ENCODE data around the gene ALKBH8.
"Not testable (repeated sequence)": the region's sequence is repeated elsewhere in the genome, so short reads cannot be mapped to it uniquely, and the experiment has no call there.

Gene ALKBH8

GRCh38 chr11:107565219-107565937 lies at the start of gene ALKBH8:
ALKBH8 (minus strand) TSS chr11:107565735; CDS start chr11:107560893, 4,842 bp downstream.
- peak; percentile 84 for DNase-seq

GRCh38 chr11:107612445-107612844 lies 46.9 kb upstream of the ALKBH8 start:
- no peak for DNase-seq

- no peak for DNase-seq
These were observed 44.1 kb upstream of the ALKBH8 start for GRCh38 chr11:107609400-107610218.

- DNase-seq, result no peak
These were observed 43.3 kb upstream of the ALKBH8 start for GRCh38 chr11:107608809-107609208.

- DNase-seq, result no peak
These were observed 40.6 kb upstream of the ALKBH8 start for GRCh38 chr11:107606141-107606540.

GRCh38 chr11:107605061-107606006 lies 39.8 kb upstream of the ALKBH8 start:
- DNase-seq, result no peak

GRCh38 chr11:107598225-107599139 lies 32.9 kb upstream of the ALKBH8 start:
- no peak for DNase-seq

- no peak for DNase-seq
These were observed 29.2 kb upstream of the ALKBH8 start for GRCh38 chr11:107594736-107595135.

GRCh38 chr11:107593951-107594350 lies 28.4 kb upstream of the ALKBH8 start:
- DNase-seq, result no peak

- peak; percentile 32 for DNase-seq
These were observed 27.3 kb upstream of the ALKBH8 start for GRCh38 chr11:107592813-107593212.

GRCh38 chr11:107592231-107592590 lies 26.7 kb upstream of the ALKBH8 start:
- peak; percentile 24 for DNase-seq

- DNase-seq, result peak; percentile 36
These were observed 26.1 kb upstream of the ALKBH8 start for GRCh38 chr11:107591378-107592230.

GRCh38 chr11:107590460-107591377 lies 25.2 kb upstream of the ALKBH8 start, which contains the start of gene ELMOD1:
ELMOD1 (plus strand) TSS chr11:107591147; CDS start chr11:107618190, 27,043 bp downstream.
- DNase-seq, result peak; percentile 76

- DNase-seq, result no peak
These were observed 21.9 kb upstream of the ALKBH8 start for GRCh38 chr11:107587306-107587979.

GRCh38 chr11:107583629-107584195 lies 18.2 kb upstream of the ALKBH8 start:
- DNase-seq, result no peak

- DNase-seq, result no peak
These were observed 15.6 kb upstream of the ALKBH8 start for GRCh38 chr11:107581147-107581546.

- DNase-seq, result not testable (repeated sequence)
These were observed 13.6 kb upstream of the ALKBH8 start for GRCh38 chr11:107579169-107579568.

GRCh38 chr11:107577346-107577711 lies 11.8 kb upstream of the ALKBH8 start:
- DNase-seq, result no peak
